Stimulated activated CD8-positive, alpha-beta memory T cell treated with anti-CD3 and anti-CD28 coated beads, Interleukin-7, amount 100 ng/mL, for 1 hour (primary cell): ENCODE results near the gene SPATA20.
A peak's percentile ranks its signal among the peaks of the same experiment; 100 is the strongest.

Source experiments
- DNase-seq, 2 donors: peaks; one replicate each; pipeline ENCODE4 v3.0.0-alpha.2; 2020; ENCODE audit warnings: low read depth in 2 of 2

Gene SPATA20

GRCh38 chr17:50558941-50559614 is 12.1 kb downstream of the SPATA20 start:
- no peak for DNase-seq

- no peak for DNase-seq
Measured at GRCh38 chr17:50559674-50560184, 12.8 kb downstream of the SPATA20 start.

- peak; percentile 65 to 76 for DNase-seq
Measured at GRCh38 chr17:50560185-50560824, 13.3 kb downstream of the SPATA20 start, which contains the start of gene CACNA1G. Gene CACNA1G, plus strand, starts transcription at chr17:50560715. Its CDS starts 745 bp downstream, at chr17:50561460.

DNA sequence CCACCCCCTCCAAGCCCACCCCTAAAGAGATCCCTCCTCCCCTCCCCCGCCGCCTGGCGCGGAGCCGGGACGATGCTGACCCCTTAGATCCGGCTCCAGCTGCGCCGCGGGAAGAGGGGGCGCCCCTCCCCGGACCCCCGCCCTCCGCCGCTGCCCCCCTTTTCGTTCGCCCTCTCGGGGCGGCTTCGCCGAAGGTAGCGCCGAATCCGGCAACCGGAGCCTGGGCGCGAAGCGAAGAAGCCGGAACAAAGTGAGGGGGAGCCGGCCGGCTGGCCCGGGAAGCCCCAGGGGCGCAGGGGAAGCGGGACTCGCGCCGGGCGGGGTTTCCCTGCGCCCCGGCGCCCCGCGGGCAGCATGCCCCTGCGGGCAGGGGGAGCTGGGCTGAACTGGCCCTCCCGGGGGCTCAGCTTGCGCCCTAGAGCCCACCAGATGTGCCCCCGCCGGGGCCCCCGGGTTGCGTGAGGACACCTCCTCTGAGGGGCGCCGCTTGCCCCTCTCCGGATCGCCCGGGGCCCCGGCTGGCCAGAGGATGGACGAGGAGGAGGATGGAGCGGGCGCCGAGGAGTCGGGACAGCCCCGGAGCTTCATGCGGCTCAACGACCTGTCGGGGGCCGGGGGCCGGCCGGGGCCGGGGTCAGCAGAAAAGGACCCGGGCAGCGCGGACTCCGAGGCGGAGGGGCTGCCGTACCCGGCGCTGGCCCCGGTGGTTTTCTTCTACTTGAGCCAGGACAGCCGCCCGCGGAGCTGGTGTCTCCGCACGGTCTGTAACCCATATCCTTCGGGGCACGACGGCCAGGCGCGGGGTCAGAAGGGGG is 14.2 kb downstream of the SPATA20 start:
- no peak for DNase-seq

DNA sequence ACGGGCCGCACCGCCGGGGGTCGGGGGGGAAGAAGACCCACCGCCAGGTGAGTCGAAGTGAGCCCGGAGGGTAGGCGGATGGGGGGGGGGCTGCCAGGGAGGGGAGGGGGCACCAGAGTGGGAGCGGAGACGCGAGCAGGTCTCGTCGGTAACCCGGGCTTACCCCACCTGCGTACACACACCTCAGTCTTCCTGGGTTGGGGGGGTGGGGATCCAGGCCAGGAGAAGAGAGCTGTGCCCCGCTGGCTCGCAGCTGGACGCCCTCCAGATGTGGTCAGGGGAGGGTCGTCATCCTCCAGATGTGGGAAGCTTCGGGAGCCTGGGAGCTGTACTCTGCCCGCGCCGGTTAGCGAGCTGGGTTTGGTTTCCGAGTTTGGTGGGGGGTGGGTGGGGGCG is 14.8 kb downstream of the SPATA20 start:
- DNase-seq, result no peak

- no peak for DNase-seq
Measured at GRCh38 chr17:50562242-50563091, 15.5 kb downstream of the SPATA20 start.

DNA sequence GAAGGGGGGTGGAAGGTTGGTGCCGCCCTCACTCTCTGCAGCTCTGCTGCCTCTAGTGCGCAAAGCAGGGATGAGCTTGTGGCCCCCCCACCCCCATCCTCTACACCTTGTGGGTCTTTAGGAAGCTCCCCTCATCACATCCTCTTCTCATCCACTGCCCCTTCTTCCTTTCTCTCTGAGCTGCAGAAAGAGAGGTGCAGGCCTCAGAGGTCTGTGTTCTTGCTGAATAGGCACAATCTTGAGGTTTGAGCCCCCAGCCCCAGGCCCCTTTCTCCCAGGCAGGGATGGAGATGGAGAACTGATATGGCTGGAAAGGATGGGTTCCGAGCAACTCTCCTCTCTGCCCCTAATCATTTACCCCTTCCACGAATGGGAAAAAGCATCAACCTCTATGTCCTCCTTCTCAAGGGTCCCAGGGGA is 16.1 kb downstream of the SPATA20 start:
- no peak for DNase-seq

DNA sequence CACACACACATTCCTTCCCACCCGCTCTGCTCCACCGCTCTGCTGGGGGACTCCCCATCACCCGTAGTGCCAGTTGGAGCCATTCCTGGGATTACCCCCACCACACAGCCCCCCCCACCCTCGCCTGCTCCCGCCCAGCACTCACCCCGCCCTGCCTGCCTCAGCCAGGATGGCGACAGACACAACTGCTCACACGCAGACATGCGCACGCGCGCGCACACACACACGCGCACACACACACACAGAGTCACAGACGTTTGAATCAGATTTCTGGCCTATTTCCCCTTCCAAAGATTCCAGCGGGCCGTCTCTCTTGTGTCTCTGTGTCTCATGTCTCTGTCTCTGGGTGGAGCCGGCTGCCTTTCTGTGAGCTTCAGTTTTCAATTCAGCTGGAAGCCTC is 17.9 kb downstream of the SPATA20 start:
- no peak for DNase-seq

DNA sequence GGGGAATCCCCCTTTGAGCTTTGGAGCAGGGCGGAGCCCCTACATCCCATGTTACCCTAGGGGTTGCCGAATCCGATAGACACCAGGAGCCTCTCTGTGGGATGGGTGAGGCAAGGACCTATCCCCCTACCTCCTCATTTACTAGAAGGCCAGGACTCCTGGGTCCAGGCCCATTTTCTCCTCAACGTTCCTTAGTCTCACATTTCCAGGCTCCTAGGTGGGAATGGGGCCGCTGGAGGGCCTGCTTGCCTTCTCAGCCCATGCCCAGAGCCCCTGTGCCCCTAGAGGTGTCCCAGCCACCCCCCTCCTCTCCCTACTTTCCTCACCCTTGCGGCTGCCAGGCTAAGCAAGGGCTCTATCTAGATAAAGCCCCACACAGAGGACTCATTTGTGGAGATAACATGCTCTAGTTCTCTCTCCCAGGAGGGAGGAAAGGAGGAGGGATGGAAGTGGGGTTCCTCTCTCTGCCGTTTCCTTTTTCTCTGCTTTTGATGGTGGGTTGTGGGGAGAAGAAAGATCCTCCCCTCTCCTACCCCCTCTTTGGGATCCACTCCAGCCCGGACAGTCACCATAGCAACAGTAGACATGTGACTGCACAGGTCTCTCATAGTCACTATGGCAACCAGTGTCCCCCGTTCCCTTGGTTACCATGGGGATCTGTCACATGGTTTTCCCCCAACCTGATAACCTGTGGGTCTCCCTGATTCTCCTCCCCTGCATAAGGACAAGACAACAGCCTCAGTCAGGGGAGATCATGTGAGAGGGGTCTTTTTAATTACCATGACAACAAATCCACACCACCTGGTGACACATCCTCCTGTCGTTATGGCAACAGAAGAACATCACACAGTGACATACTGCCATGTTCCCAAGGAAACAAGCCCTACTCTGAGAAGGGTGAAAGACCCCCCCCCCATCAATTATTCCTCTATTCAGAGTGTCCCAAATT is 18.7 kb downstream of the SPATA20 start:
- no peak for DNase-seq

GRCh38 chr17:50566886-50567285 is 19.9 kb downstream of the SPATA20 start:
- DNase-seq, result no peak

DNA sequence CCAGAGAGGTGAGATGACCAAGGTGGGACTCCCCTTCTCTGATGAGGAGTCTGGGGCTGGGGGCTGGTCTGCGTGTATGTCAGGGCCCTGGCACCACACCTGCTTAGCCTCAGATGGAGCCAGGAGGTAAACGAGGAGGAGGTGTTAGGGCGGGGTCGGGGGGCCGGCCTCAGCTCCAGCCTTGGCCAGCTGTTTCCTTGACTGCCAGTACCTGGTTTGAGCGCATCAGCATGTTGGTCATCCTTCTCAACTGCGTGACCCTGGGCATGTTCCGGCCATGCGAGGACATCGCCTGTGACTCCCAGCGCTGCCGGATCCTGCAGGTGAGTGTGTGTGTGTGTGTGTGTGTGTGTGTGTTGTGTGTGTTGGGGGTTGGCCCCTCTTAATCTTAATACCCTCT is 21.7 kb downstream of the SPATA20 start:
- DNase-seq, result no peak

DNA sequence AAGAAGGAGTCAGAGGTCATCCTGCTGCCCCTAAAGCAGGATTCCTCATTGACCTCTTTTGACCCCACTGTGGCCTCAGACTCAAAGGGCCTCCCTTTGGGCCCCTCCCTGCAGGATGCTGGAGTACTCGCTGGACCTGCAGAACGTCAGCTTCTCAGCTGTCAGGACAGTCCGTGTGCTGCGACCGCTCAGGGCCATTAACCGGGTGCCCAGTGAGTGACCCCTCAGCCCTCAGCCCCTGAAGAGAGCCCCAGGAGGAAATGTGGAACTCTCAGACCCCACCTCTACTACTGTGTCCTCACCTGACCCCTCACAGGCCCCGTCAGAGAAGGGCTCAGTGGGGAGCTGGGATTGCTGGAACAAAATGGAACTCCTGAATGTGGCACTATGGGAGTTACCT is 22.6 kb downstream of the SPATA20 start:
- DNase-seq, result no peak

- DNase-seq, result no peak
Measured at GRCh38 chr17:50570032-50570431, 23.1 kb downstream of the SPATA20 start.

DNA sequence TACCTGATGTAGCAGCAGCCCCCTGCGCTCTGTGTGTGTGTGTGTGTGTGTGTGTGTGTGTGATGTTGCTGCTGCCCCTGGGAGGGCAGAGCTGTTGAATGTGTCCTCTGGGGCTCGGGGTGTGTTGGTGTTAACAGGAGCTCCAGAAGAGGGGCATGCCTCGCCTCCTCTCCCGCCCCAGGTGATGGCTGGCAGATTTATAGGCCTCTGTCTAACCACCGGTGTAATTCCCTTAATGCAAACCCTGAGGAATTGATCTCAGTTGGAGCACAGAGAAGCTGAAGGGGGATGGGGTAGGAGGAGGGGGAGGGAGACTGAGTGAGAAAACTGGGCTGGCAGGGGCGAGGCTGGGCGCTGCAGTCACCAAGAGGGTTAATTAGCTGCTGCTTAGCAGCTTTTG is 23.6 kb downstream of the SPATA20 start:
- DNase-seq, result no peak

DNA sequence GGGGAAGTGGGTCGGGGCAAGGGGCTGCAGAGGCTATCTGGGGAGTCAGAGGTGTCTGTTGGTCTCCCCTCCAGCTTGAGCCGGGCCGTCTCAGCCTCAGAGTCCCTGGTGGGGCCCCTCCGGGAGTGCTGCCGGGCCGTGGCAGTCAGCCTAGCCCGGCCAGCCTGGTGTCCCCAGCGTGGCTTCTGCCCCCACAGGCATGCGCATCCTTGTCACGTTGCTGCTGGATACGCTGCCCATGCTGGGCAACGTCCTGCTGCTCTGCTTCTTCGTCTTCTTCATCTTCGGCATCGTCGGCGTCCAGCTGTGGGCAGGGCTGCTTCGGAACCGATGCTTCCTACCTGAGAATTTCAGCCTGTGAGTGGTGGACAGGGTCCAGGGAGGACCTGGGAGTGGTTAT is 24.7 kb downstream of the SPATA20 start:
- DNase-seq, result no peak

GRCh38 chr17:50572541-50572940 is 25.6 kb downstream of the SPATA20 start:
- DNase-seq, result no peak

GRCh38 chr17:50573866-50574611 is 27.1 kb downstream of the SPATA20 start:
- DNase-seq, result no peak

GRCh38 chr17:50575581-50576210 is 28.7 kb downstream of the SPATA20 start:
- no peak for DNase-seq

DNA sequence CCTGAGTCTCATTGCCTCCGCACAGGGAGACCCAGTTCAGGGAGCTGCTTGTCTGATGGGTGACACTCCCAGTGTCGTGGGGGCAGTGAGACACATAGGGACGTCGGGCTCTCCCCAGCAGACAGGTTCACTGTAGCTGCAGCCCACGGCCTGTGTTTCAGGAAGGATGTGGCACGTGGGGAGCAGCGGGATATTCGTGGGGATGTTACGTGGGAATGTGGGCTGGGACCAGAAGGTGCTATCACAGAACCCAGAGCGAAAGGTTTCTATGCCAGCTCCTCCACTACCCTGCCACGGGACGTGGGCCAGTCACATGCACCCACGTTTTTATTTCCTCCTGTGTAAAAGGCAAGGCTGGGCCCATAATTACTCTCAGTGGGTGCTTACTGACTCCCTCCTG is 29.9 kb downstream of the SPATA20 start:
- DNase-seq, result no peak
